Thymus (tissue), 11 donors: Measurements from ENCODE around the gene RPL29. TPM values are rescaled to one million over a fixed set of nuclear protein-coding genes. Genes with fewer than 3 reads are reported as not detected.

ENCODE experiments used
- DNase-seq, 9 donors: peaks; one replicate each; pipeline ENCODE4 v3.0.0-alpha.2; 2013; ENCODE audit warnings: low spot score in 9 of 9, low read depth in 6 of 9, missing footprints in 1 of 9
- H3K27ac ChIP-seq, 2 donors: one replicate each; pipeline ENCODE4 v1.5.1; 2013; ENCODE audit warnings: control low read depth in 1 of 2, low read depth in 1 of 2, low read length in 1 of 2, mild to moderate bottlenecking in 1 of 2, moderate library complexity in 1 of 2
- H3K27me3 ChIP-seq, 2 donors: one replicate each; pipeline ENCODE4 v1.5.1; 2013; ENCODE audit warnings: low read length in 1 of 2; ENCODE audit not compliant: control insufficient read depth in 2 of 2, insufficient read depth in 1 of 2
- H3K36me3 ChIP-seq, 2 donors: one replicate each; pipeline ENCODE4 v1.5.1; 2013; ENCODE audit warnings: low read length in 1 of 2, mild to moderate bottlenecking in 1 of 2, moderate library complexity in 1 of 2; ENCODE audit not compliant: control insufficient read depth in 2 of 2, insufficient read depth in 2 of 2
- H3K4me1 ChIP-seq, 2 donors: one replicate each; pipeline ENCODE4 v1.5.1; 2013; ENCODE audit warnings: low read length in 2 of 2; ENCODE audit not compliant: control insufficient read depth in 2 of 2, insufficient read depth in 2 of 2
- H3K4me3 ChIP-seq, 2 donors: one replicate each; pipeline ENCODE4 v1.5.1; 2013; ENCODE audit warnings: low read length in 2 of 2, control low read depth in 1 of 2, mild to moderate bottlenecking in 1 of 2
- H3K9me3 ChIP-seq, 2 donors: one replicate each; pipeline ENCODE4 v1.5.1; 2013; ENCODE audit warnings: low read length in 1 of 2, mild to moderate bottlenecking in 1 of 2; ENCODE audit not compliant: control insufficient read depth in 2 of 2, insufficient read depth in 1 of 2
- WGBS: extraction: QIAGEN DNeasy Blood & Tissue Kit; methylation state at CpG from one replicate; pipeline ENCODE4 v1.1.7; 2013; 5-methylcytosine and 5-hydroxymethylcytosine counted together
- polyA plus RNA-seq: library from polyadenylated mRNA; stranded (reverse); fragments of 200-250 nt; gene quantifications from one replicate; pipeline ENCODE4 v1.2.3, GENCODE V29; 2013
- total RNA-seq: library from RNA; stranded (reverse); fragments of 120-200 nt; gene quantifications from one replicate; pipeline ENCODE4 v1.2.4, GENCODE V29; 2013
- donor health status: healthy.

RPL29 gene
- total and polyA plus RNA-seq, 2 donors: 1,457 to 1,964 TPM

DNA sequence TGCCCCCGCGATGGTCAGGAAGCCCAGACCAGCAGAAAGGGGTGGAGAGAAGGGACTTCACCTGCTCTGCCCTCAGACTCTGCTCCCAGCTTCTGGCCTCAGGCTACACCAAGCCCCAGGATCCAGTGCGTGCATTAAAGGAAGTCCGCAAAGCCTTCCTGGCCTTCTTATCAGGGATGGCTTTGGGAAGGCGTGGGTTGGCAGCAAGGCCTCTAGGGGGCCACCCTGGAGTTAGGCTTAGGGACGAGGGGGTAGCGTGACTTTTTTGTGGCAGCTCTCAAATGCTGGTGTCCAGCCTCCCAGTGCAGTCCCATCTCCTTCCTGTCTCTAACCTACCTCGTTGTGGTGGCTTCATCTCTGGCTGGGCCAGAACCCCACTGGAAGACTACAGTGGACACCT, 18.9 kb upstream of the RPL29 start:
- 90% methylated on average over 8 of the region's 8 CpGs for whole genome bisulfite sequencing
- DNase-seq: no peak
- no peak overlapping the region for H3K4me3 ChIP-seq

GRCh38 chr3:52013802-52014598, 18.3 kb upstream of the RPL29 start:
- no peaks in the 10 kb centered on the region for H3K36me3 ChIP-seq
- WGBS: 91% methylated on average over 6 of the region's 6 CpGs
- no peaks in the 10 kb centered on the region for H3K9me3 ChIP-seq
- H3K4me1 ChIP-seq: no peaks in the 10 kb centered on the region
- H3K4me3 ChIP-seq: no peak overlapping the region
- no peak for DNase-seq
- no peak overlapping the region for H3K27ac ChIP-seq
- no peaks in the 10 kb centered on the region for H3K27me3 ChIP-seq

More for the DNA sequence above, 18.9 kb upstream of the RPL29 start:
- Histone ChIP-seq H3K27me3 (no peaks in the 10 kb centered on the region), H3K36me3 (no peaks in the 10 kb centered on the region), H3K4me1 (no peaks in the 10 kb centered on the region), H3K9me3 (no peaks in the 10 kb centered on the region), H3K27ac (no peak overlapping the region)

- Histone ChIP-seq H3K27me3 (no peaks in the 10 kb centered on the region), H3K4me1 (no peaks in the 10 kb centered on the region), H3K4me3 (no peak overlapping the region), H3K9me3 (no peaks in the 10 kb centered on the region), H3K36me3 (no peaks in the 10 kb centered on the region), H3K27ac (no peak overlapping the region)
- 90% methylated on average over 7 of the region's 7 CpGs for WGBS
- DNase-seq: no peak
These were observed 17.0 kb upstream of the RPL29 start for GRCh38 chr3:52012699-52013098.

DNA sequence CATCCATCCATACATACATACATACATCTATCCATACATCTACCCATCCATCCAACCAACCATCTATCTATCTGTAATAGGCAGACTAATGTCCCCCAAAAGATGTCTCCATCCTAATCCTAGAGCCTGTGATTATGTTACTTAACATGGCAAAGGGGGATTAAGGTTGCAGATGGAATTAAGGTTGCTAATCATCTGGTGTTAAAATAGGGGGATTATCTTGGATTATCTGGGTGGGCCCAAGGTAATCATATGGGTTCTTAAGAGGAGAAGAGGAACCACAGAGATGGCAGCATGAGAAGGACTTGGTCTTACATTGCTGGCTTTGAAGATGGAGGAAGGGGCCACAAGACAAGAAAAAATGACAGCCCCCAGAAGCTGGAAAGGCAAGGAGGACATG, 14.7 kb upstream of the RPL29 start:
- H3K36me3 ChIP-seq: no peaks in the 10 kb centered on the region
- H3K9me3 ChIP-seq: no peaks in the 10 kb centered on the region
- H3K4me3 ChIP-seq: no peak overlapping the region
- H3K4me1 ChIP-seq: peaks cover 6 to 14% of the 10 kb centered on the region in 2 donors
- no peaks in the 10 kb centered on the region for H3K27me3 ChIP-seq
- no peak overlapping the region for H3K27ac ChIP-seq
- DNase-seq: no peak

DNA sequence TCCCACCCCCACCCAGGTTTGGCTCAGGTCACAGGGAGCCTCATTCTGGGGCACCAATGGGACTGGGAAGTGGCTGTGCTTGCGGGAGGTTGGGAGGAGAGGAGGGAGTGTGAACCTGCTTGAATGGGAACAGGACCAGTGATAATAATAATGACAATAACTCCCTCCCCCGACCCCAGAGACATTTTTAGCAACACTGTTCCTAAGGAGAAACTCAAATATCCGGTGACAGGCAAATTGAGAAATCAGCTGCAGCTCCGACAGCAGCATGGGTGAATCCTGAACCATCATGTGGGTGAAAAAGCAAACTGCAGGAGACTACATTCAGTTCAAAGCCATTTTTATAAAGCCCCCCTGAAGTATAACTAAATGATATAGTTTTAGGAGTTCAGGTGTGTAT, 11.6 kb upstream of the RPL29 start:
- 94% methylated on average over 4 of the region's 4 CpGs for WGBS
- Histone ChIP-seq H3K27ac (no peak overlapping the region), H3K4me1 (peaks cover 6 to 26% of the 10 kb centered on the region in 2 donors), H3K27me3 (no peaks in the 10 kb centered on the region), H3K9me3 (no peaks in the 10 kb centered on the region), H3K4me3 (no peak overlapping the region), H3K36me3 (no peaks in the 10 kb centered on the region)
- no peak for DNase-seq

GRCh38 chr3:52006820-52007133, 11.1 kb upstream of the RPL29 start:
- DNase-seq: no peak
- H3K4me3 ChIP-seq: no peak overlapping the region
- H3K27ac ChIP-seq: no peak overlapping the region
- WGBS: 96% methylated on average over 6 of the region's 6 CpGs
- H3K9me3 ChIP-seq: no peaks in the 10 kb centered on the region
- peaks cover 8 to 30% of the 10 kb centered on the region in 2 donors for H3K4me1 ChIP-seq
- no peaks in the 10 kb centered on the region for H3K36me3 ChIP-seq
- no peaks in the 10 kb centered on the region for H3K27me3 ChIP-seq

- Histone ChIP-seq H3K4me1 (peaks cover 11 to 36% of the 10 kb centered on the region in 2 donors), H3K27ac (peak overlapping the region; percentile 15 to 43), H3K27me3 (no peaks in the 10 kb centered on the region), H3K36me3 (no peaks in the 10 kb centered on the region), H3K4me3 (no peak overlapping the region), H3K9me3 (no peaks in the 10 kb centered on the region)
- 68% methylated on average over 8 of the region's 8 CpGs for WGBS
- DNase-seq: peak in 1 of 9 donors; percentile 42
These were observed 10.5 kb upstream of the RPL29 start for GRCh38 chr3:52006017-52006819.

GRCh38 chr3:52005571-52005986, 9.9 kb upstream of the RPL29 start:
- peaks cover 11 to 36% of the 10 kb centered on the region in 2 donors for H3K4me1 ChIP-seq
- DNase-seq: peak in 1 of 9 donors; percentile 39
- H3K27me3 ChIP-seq: no peaks in the 10 kb centered on the region
- H3K9me3 ChIP-seq: no peaks in the 10 kb centered on the region
- no peaks in the 10 kb centered on the region for H3K36me3 ChIP-seq
- WGBS: 45% methylated on average over 15 of the region's 15 CpGs
- peak overlapping the region; percentile 15 to 43 for H3K27ac ChIP-seq
- H3K4me3 ChIP-seq: no peak overlapping the region

DNA sequence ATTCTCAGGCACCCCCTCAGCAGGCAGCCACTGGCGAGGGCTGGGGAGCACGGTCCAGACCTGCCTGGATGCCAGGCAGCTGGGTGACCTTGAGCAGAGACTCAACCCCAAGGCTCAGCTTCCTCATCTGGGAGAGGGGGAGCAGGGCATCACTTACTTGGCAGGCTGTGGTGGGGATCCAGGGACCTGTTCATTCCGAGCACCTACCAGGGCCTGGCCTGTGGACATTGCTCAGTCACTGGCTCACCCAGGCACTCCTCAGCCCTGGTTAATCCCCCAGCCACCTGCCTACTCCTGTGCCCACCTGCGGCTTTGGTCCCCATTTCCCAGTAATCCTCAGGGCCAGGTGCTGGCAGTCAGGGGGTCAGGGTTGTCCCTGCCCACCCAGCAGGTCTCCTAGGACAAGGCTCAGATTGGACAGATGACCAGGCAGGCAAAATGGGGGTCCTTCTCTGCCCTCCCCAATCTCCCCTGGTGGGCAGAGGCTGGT, 9.3 kb upstream of the RPL29 start:
- Histone ChIP-seq H3K4me3 (no peak overlapping the region), H3K4me1 (peaks cover 11 to 36% of the 10 kb centered on the region in 2 donors), H3K27ac (peak overlapping the region in 1 of 2 donors; percentile 26), H3K36me3 (no peaks in the 10 kb centered on the region), H3K9me3 (no peaks in the 10 kb centered on the region), H3K27me3 (no peaks in the 10 kb centered on the region)
- no peak for DNase-seq
- over 99% methylated on average over 4 of the region's 4 CpGs for WGBS
